Nephron (organoid): Measurements from ENCODE around the gene LNX1.

Source experiments
- H3K27ac Mint-ChIP-seq, 3 experiments: 2 replicates each; pipeline ENCODE4 v1.8.0; 2020; ENCODE audit warnings: mixed read lengths in 3 of 3, mild to moderate bottlenecking in 2 of 3, moderate library complexity in 1 of 3
- H3K27me3 Mint-ChIP-seq: 2 replicates; pipeline ENCODE4 v1.8.0; 2021; ENCODE audit warnings: low read depth, mild to moderate bottlenecking, moderate library complexity, mixed read lengths
- H3K36me3 Mint-ChIP-seq: 2 replicates; pipeline ENCODE4 v1.8.0; 2020; ENCODE audit warnings: low read depth, mixed read lengths
- H3K4me1 Mint-ChIP-seq: 2 replicates; pipeline ENCODE4 v1.8.0; 2020; ENCODE audit warnings: mixed read lengths
- H3K4me3 Mint-ChIP-seq, 3 experiments: 2 replicates each; pipeline ENCODE4 v1.8.0; 2020; ENCODE audit warnings: mild to moderate bottlenecking in 3 of 3, mixed read lengths in 3 of 3, moderate library complexity in 2 of 3
- H3K9me3 Mint-ChIP-seq: 2 replicates; pipeline ENCODE4 v1.8.0; 2020; ENCODE audit warnings: mixed read lengths
- TF ChIP-seq, protein P1 (sequence below), 3 experiments: fragments of 200-600 bp; sonication (generic); IDR thresholded peaks; one replicate each; pipeline ENCODE4 v1.5.0; 2021; ENCODE audit warnings: antibody characterized with exemption in 3 of 3; ENCODE audit not compliant: unreplicated experiment in 3 of 3

LNX1 gene

DNA sequence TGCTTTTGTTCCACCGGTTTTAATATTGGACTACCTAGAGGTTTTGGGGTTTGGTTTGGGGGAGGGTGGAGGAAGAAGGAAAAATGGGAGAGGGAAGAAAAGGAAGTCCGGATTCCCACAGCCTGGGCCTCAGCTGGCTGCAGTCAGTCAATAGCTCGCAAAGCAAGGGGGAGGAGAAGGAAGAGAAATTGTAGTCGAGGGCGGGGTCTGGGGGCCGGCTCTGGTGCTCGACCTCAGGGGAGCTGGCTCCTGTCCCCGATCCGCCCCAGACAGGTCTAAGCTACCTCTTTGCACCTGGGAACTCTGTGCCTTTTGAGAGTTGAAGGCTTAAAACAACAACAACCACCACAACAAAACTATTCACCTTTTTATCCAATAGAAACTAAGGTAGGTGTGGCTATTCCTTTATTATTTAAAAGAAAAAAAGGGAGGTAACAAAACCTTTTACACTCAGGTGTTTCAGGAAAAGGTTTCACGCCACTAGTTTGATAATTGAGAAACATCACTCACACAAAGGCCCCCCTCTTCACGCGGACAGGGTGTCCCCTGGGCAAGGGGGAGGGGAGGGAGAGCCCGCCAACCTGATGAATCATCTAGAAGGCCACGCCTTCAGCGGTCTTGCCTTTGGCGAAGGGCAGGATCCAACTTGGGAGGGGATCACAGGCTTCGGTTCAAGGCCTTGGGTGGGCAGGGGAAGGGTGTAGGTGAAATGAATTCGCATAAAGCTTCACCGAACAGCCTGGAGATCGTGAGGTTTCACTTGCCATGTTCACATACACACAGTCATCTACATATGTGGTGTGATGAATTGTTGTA is 1.6 kb upstream of the LNX1 start:
- H3K27ac Mint-ChIP-seq = peak overlapping the region; percentile 91 to 96 (median 95)
- peaks cover 48% of the 10 kb centered on the region for H3K4me1 Mint-ChIP-seq
- H3K4me3 Mint-ChIP-seq = peak overlapping the region; percentile 74 to 79 (median 78)
- TF ChIP-seq, protein P1, sequence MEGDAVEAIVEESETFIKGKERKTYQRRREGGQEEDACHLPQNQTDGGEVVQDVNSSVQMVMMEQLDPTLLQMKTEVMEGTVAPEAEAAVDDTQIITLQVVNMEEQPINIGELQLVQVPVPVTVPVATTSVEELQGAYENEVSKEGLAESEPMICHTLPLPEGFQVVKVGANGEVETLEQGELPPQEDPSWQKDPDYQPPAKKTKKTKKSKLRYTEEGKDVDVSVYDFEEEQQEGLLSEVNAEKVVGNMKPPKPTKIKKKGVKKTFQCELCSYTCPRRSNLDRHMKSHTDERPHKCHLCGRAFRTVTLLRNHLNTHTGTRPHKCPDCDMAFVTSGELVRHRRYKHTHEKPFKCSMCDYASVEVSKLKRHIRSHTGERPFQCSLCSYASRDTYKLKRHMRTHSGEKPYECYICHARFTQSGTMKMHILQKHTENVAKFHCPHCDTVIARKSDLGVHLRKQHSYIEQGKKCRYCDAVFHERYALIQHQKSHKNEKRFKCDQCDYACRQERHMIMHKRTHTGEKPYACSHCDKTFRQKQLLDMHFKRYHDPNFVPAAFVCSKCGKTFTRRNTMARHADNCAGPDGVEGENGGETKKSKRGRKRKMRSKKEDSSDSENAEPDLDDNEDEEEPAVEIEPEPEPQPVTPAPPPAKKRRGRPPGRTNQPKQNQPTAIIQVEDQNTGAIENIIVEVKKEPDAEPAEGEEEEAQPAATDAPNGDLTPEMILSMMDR (IDR thresholded peaks at IDR 0.05; ENCODE audit: unreplicated experiment in 3 of 3) = no peak
- no peaks in the 10 kb centered on the region for H3K36me3 Mint-ChIP-seq
- H3K27me3 Mint-ChIP-seq = no peaks in the 10 kb centered on the region
- H3K9me3 Mint-ChIP-seq = no peaks in the 10 kb centered on the region

DNA sequence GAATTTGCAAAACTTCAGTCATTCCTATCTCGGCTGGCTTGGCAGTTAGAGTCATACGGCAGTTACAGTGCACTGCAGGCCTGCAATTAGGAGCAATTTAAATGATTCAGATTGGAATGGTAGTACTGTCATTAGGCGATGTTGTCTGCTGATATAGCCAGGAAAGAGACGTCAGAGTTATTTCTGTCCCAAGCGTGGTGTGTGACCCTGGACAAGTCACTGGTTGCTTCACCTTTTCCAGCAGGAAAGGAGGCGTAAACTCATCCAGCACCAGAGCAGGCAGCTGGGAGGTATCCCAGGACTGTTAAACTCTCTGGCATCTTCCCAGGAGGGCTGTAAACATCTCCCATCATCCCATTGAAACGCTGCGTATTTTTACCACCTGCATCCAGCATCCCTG is 836 bp upstream of the LNX1 start:
- no peaks in the 10 kb centered on the region for H3K27me3 Mint-ChIP-seq
- peak overlapping the region; percentile 91 to 96 (median 95) for H3K27ac Mint-ChIP-seq
- H3K36me3 Mint-ChIP-seq = no peaks in the 10 kb centered on the region
- H3K9me3 Mint-ChIP-seq = no peaks in the 10 kb centered on the region
- peaks cover 55% of the 10 kb centered on the region for H3K4me1 Mint-ChIP-seq
- TF ChIP-seq, protein P1 (IDR thresholded peaks at IDR 0.05; ENCODE audit: unreplicated experiment in 3 of 3) = no peak
- H3K4me3 Mint-ChIP-seq = peak overlapping the region; percentile 74 to 79 (median 78)

GRCh38 chr4:53590187-53590586 is 1.1 kb downstream of the LNX1 start:
- Mint-ChIP-seq H3K4me3 (peak overlapping the region; percentile 66 to 79 (median 72)), H3K27ac (peak overlapping the region; percentile 91 to 96 (median 95)), H3K27me3 (no peaks in the 10 kb centered on the region), H3K4me1 (peaks cover 69% of the 10 kb centered on the region), H3K36me3 (no peaks in the 10 kb centered on the region), H3K9me3 (no peaks in the 10 kb centered on the region)
- TF ChIP-seq, protein P1 (IDR thresholded peaks at IDR 0.05; ENCODE audit: unreplicated experiment in 3 of 3) = no peak

GRCh38 chr4:53589511-53589910 is 1.8 kb downstream of the LNX1 start:
- no peaks in the 10 kb centered on the region for H3K36me3 Mint-ChIP-seq
- peaks cover 70% of the 10 kb centered on the region for H3K4me1 Mint-ChIP-seq
- TF ChIP-seq, protein P1 (IDR thresholded peaks at IDR 0.05; ENCODE audit: unreplicated experiment in 3 of 3) = no peak
- peak overlapping the region in 1 of 3 experiments; percentile 79 for H3K4me3 Mint-ChIP-seq
- H3K27ac Mint-ChIP-seq = peak overlapping the region; percentile 55 to 96 (median 91)
- H3K27me3 Mint-ChIP-seq = no peaks in the 10 kb centered on the region
- no peaks in the 10 kb centered on the region for H3K9me3 Mint-ChIP-seq

DNA sequence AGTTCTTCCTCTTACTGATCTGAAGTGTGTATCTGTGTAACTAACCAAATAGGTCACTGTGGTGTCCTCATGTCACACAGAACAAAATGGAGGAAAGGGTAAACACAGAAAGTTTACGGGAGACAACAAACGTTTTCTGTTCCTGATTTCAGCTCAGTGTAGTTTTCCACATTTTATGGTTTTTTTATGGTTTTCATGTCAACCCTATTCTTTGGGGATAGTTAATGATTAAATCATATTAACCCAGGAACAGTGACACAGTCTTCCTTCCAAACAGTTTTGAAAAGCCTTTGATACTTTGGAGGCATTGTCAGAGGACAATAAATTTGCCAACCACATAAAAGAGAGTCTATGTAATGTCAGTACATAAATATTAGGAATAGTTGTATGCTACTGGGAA is 4.2 kb downstream of the LNX1 start:
- TF ChIP-seq, protein P1 (IDR thresholded peaks at IDR 0.05; ENCODE audit: unreplicated experiment in 3 of 3) = no peak
- H3K36me3 Mint-ChIP-seq = no peaks in the 10 kb centered on the region
- no peaks in the 10 kb centered on the region for H3K27me3 Mint-ChIP-seq
- no peaks in the 10 kb centered on the region for H3K9me3 Mint-ChIP-seq
- peak overlapping the region in 2 of 3 experiments; percentile 50 to 88 for H3K27ac Mint-ChIP-seq
- peak overlapping the region in 1 of 3 experiments; percentile 16 for H3K4me3 Mint-ChIP-seq
- H3K4me1 Mint-ChIP-seq = peaks cover 70% of the 10 kb centered on the region
